HepG2 (cell line): ENCODE results near the gene LPIN3. TPM values are rescaled to one million over a fixed set of nuclear protein-coding genes. Genes with fewer than 3 reads are reported as not detected.

ENCODE experiments used
- ATAC-seq: fragments of 200-7000 bp; cut with Tn5 transposase; 3 replicates; pipeline ENCODE4 v1.9.1; 2020; ENCODE audit warnings: mild to moderate bottlenecking, moderate library complexity
- BruUV-seq: library from RNA; stranded (reverse); fragments of 400-500 nt; replicated peaks from 2 replicates; lab custom pipeline; 2021; lab: Mats Ljungman, UMichigan
- CTCF ChIA-PET: fragments of 300-600 bp; formaldehyde crosslinking; extraction: SDS; loops from one replicate; lab custom pipeline; 2021; ENCODE audit warnings: low total read pairs, inconsistent platforms, low intra/inter-chr PET ratio; lab: Yijun Ruan, JAX
- POLR2A ChIA-PET: fragments of 350-600 bp; sonication (Branson Sonifier 250); formaldehyde crosslinking; loops from one replicate; lab custom pipeline; 2020; ENCODE audit warnings: antibody characterized with exemption, inconsistent platforms; lab: Yijun Ruan, JAX
- DNase-seq: peaks from one replicate; pipeline ENCODE4 v3.0.0-alpha.2; 2015; ENCODE audit warnings: low spot score
- FAIRE-seq: peaks from 3 replicates; lab custom pipeline; 2011; peaks lifted over from hg19 to GRCh38; lab: Jason Lieb, UNC
- H2AFZ ChIP-seq: one replicate; pipeline ENCODE4 v1.6.1; 2011; ENCODE audit warnings: low read length, inconsistent platforms
- H3K27ac ChIP-seq: fragments of 300-600 bp; 3 replicates; pipeline ENCODE4 v1.8.0; 2011; ENCODE audit warnings: mixed run types, mild to moderate bottlenecking, mixed read lengths, low read length, inconsistent platforms; ENCODE audit not compliant: insufficient read depth; ENCODE audit errors: extremely low read length
- H3K27me3 ChIP-seq, 2 experiments: fragments of 200-600 bp in 1 of 2; 2 replicates in 1 of 2; 3 replicates in 1 of 2; pipeline versions ENCODE4 v1.6.0 to v1.8.0; 2011; ENCODE audit warnings: low read length in 2 of 2, mild to moderate bottlenecking in 2 of 2, moderate library complexity in 2 of 2, inconsistent platforms in 1 of 2; ENCODE audit not compliant: insufficient read depth in 2 of 2, control insufficient read depth in 1 of 2
- H3K36me3 ChIP-seq, 2 experiments: fragments of 200-600 bp in 1 of 2; replicated peaks in 1 of 2; 2 replicates in 1 of 2; 3 replicates in 1 of 2; pipeline versions ENCODE4 v1.5.1 to v1.8.0; 2011; ENCODE audit warnings: low read length in 2 of 2, inconsistent platforms in 1 of 2; ENCODE audit not compliant: insufficient read depth in 2 of 2, control insufficient read depth in 1 of 2
- H3K4me1 ChIP-seq: 2 replicates; pipeline ENCODE4 v1.5.1; 2012; ENCODE audit warnings: low read length, inconsistent platforms; ENCODE audit not compliant: insufficient read depth
- H3K4me2 ChIP-seq: 2 replicates; pipeline ENCODE4 v1.6.0; 2011; ENCODE audit warnings: low read depth, low read length, inconsistent platforms
- H3K4me3 ChIP-seq, 3 experiments: fragments of 200-600 bp in 1 of 3; sonication (generic), shearing (Covaris generic) in 1 of 3; replicated peaks in 1 of 3; 2 replicates each; pipeline ENCODE4 v1.5.1; 2011 to 2016; ENCODE audit warnings: low read length in 3 of 3, inconsistent platforms in 2 of 3, low read depth in 2 of 3, mild to moderate bottlenecking in 2 of 3, control low read depth in 1 of 3, mixed read lengths in 1 of 3; ENCODE audit not compliant: insufficient read depth in 1 of 3
- H3K79me2 ChIP-seq: one replicate; pipeline ENCODE4 v1.6.1; 2011; ENCODE audit warnings: low read length, inconsistent platforms; ENCODE audit not compliant: insufficient read depth
- H3K9ac ChIP-seq: 2 replicates; pipeline ENCODE4 v1.6.0; 2011; ENCODE audit warnings: mild to moderate bottlenecking, low read depth, low read length, inconsistent platforms; ENCODE audit not compliant: insufficient read depth
- H3K9me3 ChIP-seq: 2 replicates; pipeline ENCODE4 v1.5.1; 2012; ENCODE audit warnings: mild to moderate bottlenecking, low read length
- H4K20me1 ChIP-seq: 2 replicates; pipeline ENCODE4 v1.6.0; 2011; ENCODE audit warnings: inconsistent platforms, mild to moderate bottlenecking, low read length, moderate library complexity; ENCODE audit not compliant: insufficient read depth
- ETV6 ChIP-seq: sonication (generic); formaldehyde crosslinking; conservative IDR thresholded peaks from 2 replicates; pipeline ENCODE4 v1.4.0; 2020; ENCODE audit warnings: missing genetic modification reagents
- PAXIP1 ChIP-seq: sonication (generic); formaldehyde crosslinking; conservative IDR thresholded peaks from 2 replicates; pipeline ENCODE4 v1.4.0; 2020; ENCODE audit warnings: mild to moderate bottlenecking, missing genetic modification reagents, moderate library complexity
- RELA ChIP-seq: sonication (generic); formaldehyde crosslinking; IDR thresholded peaks from 2 replicates; pipeline ENCODE4 v1.4.0; 2020; ENCODE audit warnings: missing genetic modification reagents
- THRA ChIP-seq: sonication (generic); formaldehyde crosslinking; IDR thresholded peaks from 2 replicates; pipeline ENCODE4 v1.4.0; 2020; ENCODE audit warnings: missing genetic modification reagents, borderline replicate concordance
- WIZ ChIP-seq: sonication (generic); formaldehyde crosslinking; IDR thresholded peaks from 2 replicates; pipeline ENCODE4 v1.5.1; 2020; ENCODE audit warnings: mild to moderate bottlenecking, missing genetic modification reagents
- ZBTB39 ChIP-seq: sonication (generic); formaldehyde crosslinking; IDR thresholded peaks from 2 replicates; pipeline ENCODE4 v1.5.0; 2020; ENCODE audit warnings: missing genetic modification reagents
- ZNF17 ChIP-seq: sonication (generic); formaldehyde crosslinking; IDR thresholded peaks from 2 replicates; pipeline ENCODE4 v1.5.0; 2020; ENCODE audit warnings: mild to moderate bottlenecking, missing genetic modification reagents
- ZNF224 ChIP-seq: sonication (generic); formaldehyde crosslinking; IDR thresholded peaks from 2 replicates; pipeline ENCODE4 v1.5.0; 2020; ENCODE audit warnings: mild to moderate bottlenecking, missing genetic modification reagents
- ZNF776 ChIP-seq: sonication (generic); formaldehyde crosslinking; IDR thresholded peaks from 2 replicates; pipeline ENCODE4 v1.4.0; 2020; ENCODE audit warnings: mild to moderate bottlenecking, missing genetic modification reagents
- ZNF878 ChIP-seq: sonication (generic); formaldehyde crosslinking; IDR thresholded peaks from 2 replicates; pipeline ENCODE4 v1.8.1; 2023; ENCODE audit warnings: mild to moderate bottlenecking, missing genetic modification reagents, moderate library complexity
- WGBS: methylation state at CpG from one replicate; pipeline ENCODE4 v1.1.6; 2017; ENCODE audit warnings: low lambda C conversion rate; 5-methylcytosine and 5-hydroxymethylcytosine counted together
- in situ Hi-C: cut with HindIII; loops from 2 replicates; pipeline ENCODE4 v1.10.0; 2017; ENCODE audit warnings: low pct_unique_long_range_greater_than_20kb; ENCODE audit not compliant: extremely low pct_ligation_motif_present
- intact Hi-C: fragments of 100-400 bp; cut with micrococcal nuclease; formaldehyde crosslinking; loops from one replicate; pipeline ENCODE4 v1.10.0; 2022; ENCODE audit not compliant: unreplicated experiment
- polyA plus RNA-seq, 8 experiments: library from polyadenylated mRNA; depleted of rRNA in 3 of 8; stranded (reverse) in 7 of 8; unstranded in 1 of 8; fragments of >200 nt; fragmentation: Illumina TruSeq in 4 of 8; extraction: Trizol in 4 of 8; gene quantifications; 2 replicates each; pipeline versions ENCODE4 v1.2.1 to v1.2.3, GENCODE V29; 2011 to 2016; ENCODE audit warnings: low read depth in 4 of 8, missing spikeins in 1 of 8, mixed read lengths in 1 of 8; ENCODE audit not compliant: insufficient read depth in 1 of 8
- total RNA-seq, 5 experiments: library from RNA; depleted of rRNA; stranded (reverse); fragments of >200 nt; fragmentation: Illumina TruSeq; extraction: Trizol; gene quantifications; 2 replicates each; pipeline ENCODE4 v1.2.3, GENCODE V29; 2016; ENCODE audit warnings: low read depth in 1 of 5

Gene LPIN3
- total and polyA plus RNA-seq, 2 of the 13 experiments (the other 11 are each of a cell fraction or from before 2014, with no cell fraction given) = 14.2 to 28.6 TPM

GRCh38 chr20:41317546-41318270 is 22.9 kb upstream of the LPIN3 start, which contains the start of gene ZHX3 (continued):
- TF ChIP-seq ZNF776 (CRISPR knock-in tag) (peak; percentile 21), PAXIP1 (CRISPR knock-in tag) (peak; percentile 71), THRA (CRISPR knock-in tag) (peak; percentile 44; the same call in 1 of the 2 replicates), ETV6 (peak; percentile 38; the same call in 1 of the 2 replicates), RELA (0 out of 2 replicates have a peak, but pooled peaks have one; percentile 30)

GRCh38 chr20:41318271-41318649 is 22.4 kb upstream of the LPIN3 start:
- H3K4me3 ChIP-seq = peak overlapping the region; percentile 75 to 91 (median 91)
- peak; percentile 4 for ATAC-seq
- peaks cover 15% of the 10 kb centered on the region for H3K79me2 ChIP-seq
- FAIRE-seq = no peak
- peak; percentile 39 for DNase-seq
- ChIA-PET CTCF (no interaction called here), POLR2A (interaction anchor here (1.4 to 2.6 kb wide), 3 partner anchors 11 to 169 kb away, joined by 3 to 16 read pairs (median 8); partner anchors contain the start of gene LPIN3)
- H3K4me1 ChIP-seq = peaks cover 47% of the 10 kb centered on the region
- H2AFZ ChIP-seq = peak overlapping the region; percentile 58
- peak overlapping the region; percentile 100 for H3K4me2 ChIP-seq
- TSS peak; percentile 99 for BruUV-seq
- no peaks in the 10 kb centered on the region for H3K9me3 ChIP-seq
- in situ Hi-C loops = no loop called here
- intact Hi-C loops = loop anchor here (5.0 kb wide), 1 partner anchor 86 kb away; no protein-coding TSS in a partner anchor
- H3K27ac ChIP-seq = peak overlapping the region; percentile 68
- WGBS = 1% methylated on average over 5 of the region's 5 CpGs
- H3K36me3 ChIP-seq = no peaks in the 10 kb centered on the region
- peaks cover 0 to 3% of the 10 kb centered on the region in 2 experiments; a peak in 1 of 5 replicates for H3K27me3 ChIP-seq
- no peaks in the 10 kb centered on the region for H4K20me1 ChIP-seq
- H3K9ac ChIP-seq = peak overlapping the region; percentile 77
- TF ChIP-seq ZBTB39 (peak; percentile 30; the same call in 1 of the 2 replicates), ZNF224 (CRISPR knock-in tag) (0 out of 2 replicates have a peak, but pooled peaks have one; percentile 27), ZNF878 (CRISPR knock-in tag) (peak; percentile 52; the same call in 1 of the 2 replicates), WIZ (peak; percentile 0; the same call in 1 of the 2 replicates), ZNF17 (CRISPR knock-in tag) (0 out of 2 replicates have a peak, but pooled peaks have one; percentile 53)
